B cell (primary cell): ENCODE results near the gene EPM2A. TPM values are rescaled to one million over a fixed set of nuclear protein-coding genes. Genes with fewer than 3 reads are reported as not detected.

Source experiments
- ATAC-seq: fragments of 200-7000 bp; cut with Tn5 transposase; one replicate; pipeline ENCODE4 v1.10.0; 2021; ENCODE audit warnings: low read depth, mild to moderate bottlenecking, moderate number of reproducible peaks, moderate library complexity
- CTCF ChIA-PET: fragments of 350-600 bp; sonication (Branson Sonifier 250); formaldehyde crosslinking; loops from one replicate; lab custom pipeline; 2021; ENCODE audit warnings: antibody characterized with exemption, inconsistent platforms; lab: Charles Lee
- POLR2A ChIA-PET: fragments of 350-600 bp; sonication (Branson Sonifier 250); formaldehyde crosslinking; loops from one replicate; lab custom pipeline; 2021; ENCODE audit warnings: antibody characterized with exemption; lab: Charles Lee
- DNase-seq: peaks from one replicate; pipeline ENCODE4 v3.0.0; 2013
- H2AFZ ChIP-seq: 2 replicates; pipeline ENCODE4 v1.6.1; 2012; ENCODE audit warnings: mild to moderate bottlenecking, low read depth, low read length; ENCODE audit not compliant: insufficient read depth, poor library complexity, severe bottlenecking
- H3K27ac ChIP-seq, 2 donors: 1 replicate in 1 of 2; 2 replicates in 1 of 2; pipeline ENCODE4 v1.5.1; 2012 to 2013; ENCODE audit warnings: low read length in 2 of 2, mild to moderate bottlenecking in 2 of 2, moderate library complexity in 1 of 2
- H3K27me3 ChIP-seq, 4 experiments: fragments of 200-600 bp in 1 of 4; sonication (generic) in 1 of 4; replicated peaks in 1 of 4; 1 replicate in 2 of 4; 2 replicates in 2 of 4; pipeline versions ENCODE4 v1.6.1 to v1.7.0; 2013 to 2016; ENCODE audit warnings: low read length in 3 of 4, mild to moderate bottlenecking in 2 of 4, mixed read lengths in 1 of 4, moderate library complexity in 1 of 4; ENCODE audit not compliant: insufficient read depth in 4 of 4, control insufficient read depth in 3 of 4; ENCODE audit errors: control extremely low read depth in 1 of 4
- H3K36me3 ChIP-seq, 2 experiments: replicated peaks in 1 of 2; 1 replicate in 1 of 2; 2 replicates in 1 of 2; pipeline versions ENCODE4 v1.6.1 to v1.7.1; 2013; ENCODE audit warnings: low read length in 1 of 2; ENCODE audit not compliant: insufficient read depth in 2 of 2, control insufficient read depth in 1 of 2; ENCODE audit errors: control extremely low read depth in 1 of 2, extremely low read depth in 1 of 2
- H3K4me1 ChIP-seq, 2 donors: fragments of 200-600 bp in 1 of 2; sonication (generic) in 1 of 2; 1 replicate in 1 of 2; 2 replicates in 1 of 2; pipeline versions ENCODE4 v1.5.1 to v1.6.1; 2013 to 2017; ENCODE audit warnings: low read length in 2 of 2; ENCODE audit not compliant: control insufficient read depth in 2 of 2, insufficient read depth in 2 of 2
- H3K4me2 ChIP-seq: replicated peaks from 2 replicates; pipeline ENCODE3; 2012; ENCODE audit warnings: mild to moderate bottlenecking, low read depth, low read length; ENCODE audit not compliant: poor library complexity, severe bottlenecking
- H3K4me3 ChIP-seq, 5 experiments: fragments of 200-600 bp in 1 of 5; sonication (generic) in 1 of 5; 1 replicate in 3 of 5; 2 replicates in 2 of 5; pipeline versions ENCODE4 v1.5.1 to v1.7.0; 2011 to 2016; ENCODE audit warnings: low read length in 4 of 5, mild to moderate bottlenecking in 4 of 5, low read depth in 2 of 5, control low read depth in 1 of 5, moderate library complexity in 1 of 5; ENCODE audit not compliant: insufficient read depth in 1 of 5; ENCODE audit errors: control extremely low read depth in 1 of 5, extremely low read depth in 1 of 5
- H3K79me2 ChIP-seq: fragments of 200-600 bp; sonication (generic); one replicate; pipeline ENCODE4 v1.6.0; 2016; ENCODE audit warnings: low read length; ENCODE audit not compliant: control insufficient read depth, insufficient read depth
- H3K9ac ChIP-seq: fragments of 200-600 bp; sonication (generic); 2 replicates; pipeline ENCODE4 v1.6.1; 2017; ENCODE audit warnings: mild to moderate bottlenecking, low read length, moderate library complexity
- H3K9me3 ChIP-seq, 3 donors: one replicate each; pipeline versions ENCODE4 v1.6.1 to v1.7.1; 2013; ENCODE audit warnings: low read length in 2 of 3; ENCODE audit not compliant: control insufficient read depth in 2 of 3, insufficient read depth in 1 of 3; ENCODE audit errors: control extremely low read depth in 1 of 3
- H4K20me1 ChIP-seq: 2 replicates; pipeline ENCODE4 v1.6.0; 2012; ENCODE audit warnings: mild to moderate bottlenecking, low read length; ENCODE audit not compliant: insufficient read depth, control insufficient read depth, poor library complexity, severe bottlenecking
- H3K27ac Mint-ChIP-seq: one replicate; pipeline ENCODE4 v1.8.0; 2021; ENCODE audit warnings: mixed read lengths
- H3K27me3 Mint-ChIP-seq: one replicate; pipeline ENCODE4 v1.8.0; 2021; ENCODE audit warnings: mixed read lengths
- H3K4me1 Mint-ChIP-seq: one replicate; pipeline ENCODE4 v1.8.0; 2021; ENCODE audit warnings: mixed read lengths
- H3K4me3 Mint-ChIP-seq: one replicate; pipeline ENCODE4 v1.8.0; 2021; ENCODE audit warnings: mixed read lengths
- H3K9me3 Mint-ChIP-seq: one replicate; pipeline ENCODE4 v1.8.0; 2022; ENCODE audit warnings: mixed read lengths; ENCODE audit not compliant: insufficient read depth
- EZH2 ChIP-seq: IDR thresholded peaks from 2 replicates; pipeline ENCODE4 v1.6.1; 2012; ENCODE audit warnings: borderline replicate concordance, low read depth, mild to moderate bottlenecking, moderate library complexity, low read length; ENCODE audit not compliant: insufficient read depth, poor library complexity, severe bottlenecking
- WGBS: methylation state at CpG from one replicate; pipeline ENCODE4 v1.1.5; 2013; ENCODE audit warnings: missing lambda C conversion rate; ENCODE audit not compliant: insufficient coverage; 5-methylcytosine and 5-hydroxymethylcytosine counted together
- intact Hi-C: fragments of 100-400 bp; cut with micrococcal nuclease; formaldehyde crosslinking; loops from one replicate; pipeline ENCODE4 v1.10.0; 2022
- polyA plus RNA-seq: library from polyadenylated mRNA; depleted of rRNA; stranded (reverse); fragments of >200 nt; gene quantifications from 2 replicates; pipeline ENCODE4 v1.2.3, GENCODE V29; 2012
- total RNA-seq, 2 donors: library from RNA; stranded (reverse); fragments of 120-200 nt in 1 of 2; gene quantifications; 1 replicate in 1 of 2; 2 replicates in 1 of 2; pipeline versions ENCODE4 v1.2.3 to v1.2.4, GENCODE V29; 2013 to 2022
- TF ChIP-seq, protein P1 (sequence below): fragments of 200-600 bp; IDR thresholded peaks from one replicate; pipeline ENCODE4 v1.8.0; 2022; ENCODE audit warnings: antibody characterized with exemption, mild to moderate bottlenecking

Gene EPM2A
- total and polyA plus RNA-seq, 2 donors (not counting 1 experiment from before 2014, with no cell fraction given), result 6.2 to 17.0 TPM

GRCh38 chr6:145738265-145738664, 2.9 kb upstream of the EPM2A start:
- Histone ChIP-seq H3K27ac (no peak overlapping the region), H3K27me3 (no peaks in the 10 kb centered on the region), H3K9ac (no peak overlapping the region), H3K36me3 (no peaks in the 10 kb centered on the region), H2AFZ (no peak overlapping the region), H3K9me3 (no peaks in the 10 kb centered on the region), H3K4me1 (peaks cover 6 to 20% of the 10 kb centered on the region in 2 donors), H3K4me3 (no peak overlapping the region), H3K4me2 (no peak overlapping the region), H3K79me2 (no peaks in the 10 kb centered on the region), H4K20me1 (no peaks in the 10 kb centered on the region)
- no peak overlapping the region for H3K27ac Mint-ChIP-seq
- ChIA-PET CTCF (no interaction called here), POLR2A (no interaction called here)
- H3K4me1 Mint-ChIP-seq, result peaks cover 19% of the 10 kb centered on the region
- ATAC-seq (no peak), DNase-seq (no peak)
- no peak for TF ChIP-seq EZH2
- TF ChIP-seq, protein P1, sequence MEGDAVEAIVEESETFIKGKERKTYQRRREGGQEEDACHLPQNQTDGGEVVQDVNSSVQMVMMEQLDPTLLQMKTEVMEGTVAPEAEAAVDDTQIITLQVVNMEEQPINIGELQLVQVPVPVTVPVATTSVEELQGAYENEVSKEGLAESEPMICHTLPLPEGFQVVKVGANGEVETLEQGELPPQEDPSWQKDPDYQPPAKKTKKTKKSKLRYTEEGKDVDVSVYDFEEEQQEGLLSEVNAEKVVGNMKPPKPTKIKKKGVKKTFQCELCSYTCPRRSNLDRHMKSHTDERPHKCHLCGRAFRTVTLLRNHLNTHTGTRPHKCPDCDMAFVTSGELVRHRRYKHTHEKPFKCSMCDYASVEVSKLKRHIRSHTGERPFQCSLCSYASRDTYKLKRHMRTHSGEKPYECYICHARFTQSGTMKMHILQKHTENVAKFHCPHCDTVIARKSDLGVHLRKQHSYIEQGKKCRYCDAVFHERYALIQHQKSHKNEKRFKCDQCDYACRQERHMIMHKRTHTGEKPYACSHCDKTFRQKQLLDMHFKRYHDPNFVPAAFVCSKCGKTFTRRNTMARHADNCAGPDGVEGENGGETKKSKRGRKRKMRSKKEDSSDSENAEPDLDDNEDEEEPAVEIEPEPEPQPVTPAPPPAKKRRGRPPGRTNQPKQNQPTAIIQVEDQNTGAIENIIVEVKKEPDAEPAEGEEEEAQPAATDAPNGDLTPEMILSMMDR, result no peak
- intact Hi-C loops, result loop anchor here (5.0 kb wide), 1 partner anchor 1464 kb away; the partner anchor contains the start of gene STXBP5
- H3K9me3 Mint-ChIP-seq, result no peaks in the 10 kb centered on the region
- no peaks in the 10 kb centered on the region for H3K27me3 Mint-ChIP-seq
- H3K4me3 Mint-ChIP-seq, result no peak overlapping the region

- ChIA-PET CTCF (interaction anchor here (0.6 to 2.4 kb wide), 2 partner anchors 79 to 174 kb away, joined by 5 to 18 read pairs; partner anchors contain the start of gene FBXO30), POLR2A (interaction anchor here (0.7 to 2.5 kb wide), 2 partner anchors 78 to 175 kb away, joined by 7 to 21 read pairs; partner anchors contain the start of gene FBXO30)
- peak overlapping the region; percentile 96 to 98 for H3K27ac ChIP-seq
- no peaks in the 10 kb centered on the region for H3K27me3 ChIP-seq
- no peaks in the 10 kb centered on the region for H3K36me3 ChIP-seq
- TF ChIP-seq EZH2, result no peak
- TF ChIP-seq, protein P1, result no peak
- no peaks in the 10 kb centered on the region for H3K79me2 ChIP-seq
- Mint-ChIP-seq H3K9me3 (no peaks in the 10 kb centered on the region), H3K4me1 (peaks cover 19% of the 10 kb centered on the region), H3K27me3 (no peaks in the 10 kb centered on the region), H3K4me3 (peak overlapping the region; percentile 72), H3K27ac (peak overlapping the region; percentile 83)
- WGBS, result 100% methylated on average over 2 of the region's 7 CpGs
- H3K4me3 ChIP-seq, result peak overlapping the region in 4 of 5 experiments; percentile 74 to 93 (median 88)
- H3K9me3 ChIP-seq, result no peaks in the 10 kb centered on the region
- H3K4me2 ChIP-seq, result peak overlapping the region; percentile 89
- peaks cover 6 to 20% of the 10 kb centered on the region in 2 donors for H3K4me1 ChIP-seq
- H2AFZ ChIP-seq, result peak overlapping the region; percentile 94
- intact Hi-C loops, result loop anchor here (5.0 kb wide), 1 partner anchor 1466 kb away; the partner anchor contains the start of gene STXBP5
- no peaks in the 10 kb centered on the region for H4K20me1 ChIP-seq
- ATAC-seq (no peak), DNase-seq (no peak)
- peak overlapping the region; percentile 94 for H3K9ac ChIP-seq
Measured at GRCh38 chr6:145736661-145737144, 1.4 kb upstream of the EPM2A start.
